Measurements from ENCODE around the gene LMLN. TPM values are rescaled to one million over a fixed set of nuclear protein-coding genes. Genes with fewer than 3 reads are reported as not detected.
A peak's percentile ranks its signal among the peaks of the same experiment; 100 is the strongest.

Gene LMLN
- total and polyA plus RNA-seq, 2 of the 13 experiments (the other 11 are each of a cell fraction or from before 2014, with no cell fraction given) = 1.2 to 1.8 TPM

DNA sequence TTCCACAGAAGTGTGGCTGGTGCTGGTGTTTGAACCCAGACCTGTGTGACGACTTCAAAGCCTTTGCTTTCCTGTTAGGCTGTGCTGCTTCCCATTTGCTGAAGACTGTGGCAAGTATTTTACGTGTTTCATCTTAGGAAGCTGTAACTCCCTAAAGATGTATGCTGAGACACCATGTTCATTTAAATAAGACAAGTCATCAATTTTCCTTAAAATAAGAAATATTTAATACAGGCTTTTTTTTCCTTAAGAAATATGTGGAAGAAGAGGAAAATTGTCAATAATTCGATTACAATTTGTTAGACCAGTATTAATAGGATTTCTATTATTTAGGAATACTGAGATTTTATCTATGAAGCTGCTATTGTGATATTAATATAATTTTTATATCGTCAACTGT lies 58.4 kb downstream of the LMLN start:
- H4K20me1 ChIP-seq (ENCODE audit: insufficient read depth, low read length) = no peaks in the 10 kb centered on the region
- ChIA-PET CTCF (ENCODE audit: low intra/inter-chr PET ratio, low total read pairs) (no interaction called here), POLR2A (no interaction called here)
- FAIRE-seq = no peak
- no peak overlapping the region for H3K4me2 ChIP-seq (ENCODE audit: low read depth, low read length)
- no peak for DNase-seq (ENCODE audit: low spot score)
- H3K9ac ChIP-seq (ENCODE audit: insufficient read depth, low read depth, low read length) = no peak overlapping the region
- H3K79me2 ChIP-seq (ENCODE audit: insufficient read depth, low read length) = no peaks in the 10 kb centered on the region
- 75% methylated on average over 4 of the region's 4 CpGs for WGBS (ENCODE audit: low lambda C conversion rate)
- no peak for ATAC-seq
- no TSS peak for BruUV-seq (replicated peaks)
- H3K27ac ChIP-seq (ENCODE audit: extremely low read length, insufficient read depth, low read length) = no peak overlapping the region
- in situ Hi-C loops (cut with HindIII; ENCODE audit: extremely low pct_ligation_motif_present, low pct_unique_long_range_greater_than_20kb) = no loop called here
- H3K4me1 ChIP-seq (ENCODE audit: insufficient read depth, low read length) = no peaks in the 10 kb centered on the region
- H3K27me3 ChIP-seq (ENCODE audit: control insufficient read depth in 1 of 2, insufficient read depth in 2 of 2, low read length in 2 of 2) = no peaks in the 10 kb centered on the region
- H3K4me3 ChIP-seq (replicated peaks in 1 of 3; ENCODE audit: insufficient read depth in 1 of 3, low read depth in 2 of 3, low read length in 3 of 3) = no peak overlapping the region
- H3K36me3 ChIP-seq (replicated peaks in 1 of 2; ENCODE audit: control insufficient read depth in 1 of 2, insufficient read depth in 2 of 2, low read length in 2 of 2) = no peaks in the 10 kb centered on the region
- no peaks in the 10 kb centered on the region for H3K9me3 ChIP-seq (ENCODE audit: low read length)
- TF ChIP-seq ZNF790 (CRISPR knock-in tag; IDR thresholded peaks at IDR 0.05; ENCODE audit: borderline replicate concordance) (no peak), MAFK (conservative IDR thresholded peaks at IDR 0.05 in 1 of 2, IDR thresholded peaks at IDR 0.05 in 1 of 2; ENCODE audit: low read length in 2 of 2) (0 out of 4 replicates have a peak, but pooled peaks of 1 of the 2 experiments have one; percentile 4), NKX3-1 (CRISPR knock-in tag; IDR thresholded peaks at IDR 0.05) (no peak), CENPX (CRISPR knock-in tag; IDR thresholded peaks at IDR 0.05) (no peak)
- TF ChIP-seq, protein P1, sequence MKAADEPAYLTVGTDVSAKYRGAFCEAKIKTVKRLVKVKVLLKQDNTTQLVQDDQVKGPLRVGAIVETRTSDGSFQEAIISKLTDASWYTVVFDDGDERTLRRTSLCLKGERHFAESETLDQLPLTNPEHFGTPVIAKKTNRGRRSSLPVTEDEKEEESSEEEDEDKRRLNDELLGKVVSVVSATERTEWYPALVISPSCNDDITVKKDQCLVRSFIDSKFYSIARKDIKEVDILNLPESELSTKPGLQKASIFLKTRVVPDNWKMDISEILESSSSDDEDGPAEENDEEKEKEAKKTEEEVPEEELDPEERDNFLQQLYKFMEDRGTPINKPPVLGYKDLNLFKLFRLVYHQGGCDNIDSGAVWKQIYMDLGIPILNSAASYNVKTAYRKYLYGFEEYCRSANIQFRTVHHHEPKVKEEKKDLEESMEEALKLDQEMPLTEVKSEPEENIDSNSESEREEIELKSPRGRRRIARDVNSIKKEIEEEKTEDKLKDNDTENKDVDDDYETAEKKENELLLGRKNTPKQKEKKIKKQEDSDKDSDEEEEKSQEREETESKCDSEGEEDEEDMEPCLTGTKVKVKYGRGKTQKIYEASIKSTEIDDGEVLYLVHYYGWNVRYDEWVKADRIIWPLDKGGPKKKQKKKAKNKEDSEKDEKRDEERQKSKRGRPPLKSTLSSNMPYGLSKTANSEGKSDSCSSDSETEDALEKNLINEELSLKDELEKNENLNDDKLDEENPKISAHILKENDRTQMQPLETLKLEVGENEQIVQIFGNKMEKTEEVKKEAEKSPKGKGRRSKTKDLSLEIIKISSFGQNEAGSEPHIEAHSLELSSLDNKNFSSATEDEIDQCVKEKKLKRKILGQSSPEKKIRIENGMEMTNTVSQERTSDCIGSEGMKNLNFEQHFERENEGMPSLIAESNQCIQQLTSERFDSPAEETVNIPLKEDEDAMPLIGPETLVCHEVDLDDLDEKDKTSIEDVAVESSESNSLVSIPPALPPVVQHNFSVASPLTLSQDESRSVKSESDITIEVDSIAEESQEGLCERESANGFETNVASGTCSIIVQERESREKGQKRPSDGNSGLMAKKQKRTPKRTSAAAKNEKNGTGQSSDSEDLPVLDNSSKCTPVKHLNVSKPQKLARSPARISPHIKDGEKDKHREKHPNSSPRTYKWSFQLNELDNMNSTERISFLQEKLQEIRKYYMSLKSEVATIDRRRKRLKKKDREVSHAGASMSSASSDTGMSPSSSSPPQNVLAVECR (CRISPR knock-in tag; IDR thresholded peaks at IDR 0.05; ENCODE audit: borderline replicate concordance) = no peak
- H2AFZ ChIP-seq (ENCODE audit: low read length) = no peak overlapping the region
- intact Hi-C loops (cut with micrococcal nuclease; ENCODE audit: unreplicated experiment) = no loop called here

Data from HepG2 (cell line).